HL-60/S4 treated with retinoic acid at 250 ng/mL for 4 days and 3 days (cell line): ENCODE data around the gene CCDC188.

Experiments
- in situ Hi-C: fragments of 300-500 bp; cut with MboI; formaldehyde crosslinking; loops from 2 replicates; pipeline ENCODE4 v1.7.0; 2022; ENCODE audit warnings: low sequenced_read_pairs

CCDC188 gene

DNA sequence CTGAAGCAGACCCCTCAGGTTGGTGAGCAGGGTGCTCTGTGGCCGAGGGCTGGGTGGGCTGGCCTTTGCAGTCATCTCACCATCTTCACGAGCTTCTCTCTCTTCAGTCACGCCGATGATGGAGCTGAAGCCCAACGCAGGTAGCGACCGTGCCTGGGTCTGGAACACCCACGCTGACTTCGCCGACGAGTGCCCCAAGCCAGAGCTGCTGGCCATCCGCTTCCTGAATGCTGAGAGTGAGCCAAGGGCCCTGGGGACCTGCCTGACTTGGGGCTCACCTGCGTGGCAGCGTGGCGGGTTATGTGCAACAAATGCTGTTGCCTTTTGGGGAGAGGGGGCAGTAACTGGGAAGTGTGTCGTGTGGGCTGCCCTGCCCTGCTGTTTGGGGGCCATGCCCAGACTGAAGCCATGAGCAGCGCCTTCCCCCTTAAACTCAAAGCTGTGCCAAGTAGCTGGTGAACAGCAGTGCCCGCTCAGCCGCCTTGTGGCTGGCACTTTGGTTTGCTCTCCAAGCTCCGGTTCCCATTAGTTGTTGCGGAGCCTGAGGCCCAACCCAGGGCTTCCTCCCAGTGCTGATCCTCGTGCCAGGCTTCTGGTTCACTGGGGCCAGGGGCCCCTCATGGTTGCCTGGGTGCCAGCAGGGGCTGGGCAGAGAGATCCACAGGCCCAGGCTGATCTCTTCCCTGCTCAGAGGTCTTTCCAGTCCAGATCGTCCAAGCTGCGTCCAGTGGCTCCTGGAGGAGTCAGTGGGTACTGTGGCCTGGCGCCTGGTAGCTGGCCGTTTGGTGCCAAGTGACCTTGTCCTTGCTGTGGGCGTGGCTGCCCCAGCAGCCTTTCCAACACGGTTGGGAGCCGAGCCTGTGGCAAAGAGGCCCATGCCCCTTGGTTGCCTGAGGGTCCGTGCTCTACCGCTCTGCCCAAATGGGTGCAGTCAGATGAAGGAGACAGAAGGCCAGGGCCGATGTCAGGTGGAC is 25.4 kb downstream of the CCDC188 start:
- in situ Hi-C loops, result no loop called here

DNA sequence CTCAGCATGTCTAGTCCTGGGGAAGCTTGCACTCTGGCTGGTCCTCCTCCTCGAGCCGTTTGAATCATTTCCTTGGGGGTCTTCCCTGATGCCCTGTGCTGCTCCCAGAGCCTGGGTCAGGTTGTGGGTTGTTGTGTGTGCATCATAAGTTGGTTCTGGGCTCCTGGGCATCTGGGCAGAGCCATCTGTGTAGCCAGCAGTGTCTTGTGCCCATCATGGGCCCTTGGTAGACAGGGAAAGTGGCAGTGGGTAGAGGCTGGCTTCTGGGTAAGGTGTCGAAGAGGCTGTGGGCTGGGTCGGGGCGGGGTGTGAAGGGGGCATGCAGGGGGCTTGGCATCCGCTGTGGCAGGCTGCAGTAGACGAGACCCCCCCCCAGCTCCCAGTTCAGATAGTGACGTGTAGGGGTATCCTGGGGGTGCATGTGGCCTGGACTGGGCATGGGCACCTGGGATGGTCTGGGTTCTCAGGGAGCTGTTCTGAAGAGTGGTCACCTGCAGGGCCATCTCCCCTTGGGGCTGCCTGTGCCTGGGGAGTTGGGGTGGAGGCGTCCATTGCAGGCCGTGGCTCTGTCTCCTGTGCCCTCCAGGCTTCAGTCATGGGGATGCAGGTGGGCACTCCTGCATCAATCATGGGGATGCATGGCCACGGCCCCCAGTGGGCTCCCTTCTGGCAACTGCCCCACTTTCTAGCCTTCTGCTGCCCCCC is 26.6 kb downstream of the CCDC188 start:
- in situ Hi-C loops, result no loop called here

DNA sequence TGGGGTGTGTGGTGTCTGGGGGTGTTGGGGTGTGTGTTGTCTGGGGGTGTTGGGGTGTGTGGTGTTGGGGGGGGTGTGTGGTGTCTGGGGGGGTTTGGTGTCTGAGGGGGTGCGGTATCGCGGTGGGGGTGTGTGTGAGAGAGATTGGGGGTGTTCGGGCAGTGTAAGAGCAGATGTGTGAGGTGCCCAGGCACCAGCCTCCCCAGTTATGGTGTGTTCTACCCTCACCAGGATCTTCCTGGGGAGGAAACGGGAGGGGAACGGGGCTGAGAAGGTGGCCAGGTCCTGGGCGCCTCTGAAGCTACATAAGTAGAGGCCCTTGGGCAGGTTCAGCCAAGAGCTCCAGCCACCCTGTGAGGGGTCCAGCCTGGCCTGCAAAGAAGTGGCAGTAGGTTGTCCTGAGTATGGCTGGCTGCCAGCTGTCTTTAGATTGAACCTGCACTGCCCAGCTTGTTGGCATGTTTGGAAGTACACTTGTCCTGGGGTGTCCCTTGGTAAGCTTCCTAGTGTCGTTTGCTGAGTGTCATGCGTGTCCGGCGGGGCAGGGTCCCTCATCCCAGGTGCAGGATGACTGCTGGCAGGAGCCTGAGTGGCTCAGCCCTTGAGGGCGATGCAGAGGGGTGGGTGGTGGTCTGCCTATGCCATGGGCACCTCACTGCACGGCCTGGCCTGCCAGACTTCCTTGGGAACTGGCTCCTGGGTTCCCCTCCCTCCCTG is 27.3 kb downstream of the CCDC188 start:
- in situ Hi-C loops, result no loop called here

DNA sequence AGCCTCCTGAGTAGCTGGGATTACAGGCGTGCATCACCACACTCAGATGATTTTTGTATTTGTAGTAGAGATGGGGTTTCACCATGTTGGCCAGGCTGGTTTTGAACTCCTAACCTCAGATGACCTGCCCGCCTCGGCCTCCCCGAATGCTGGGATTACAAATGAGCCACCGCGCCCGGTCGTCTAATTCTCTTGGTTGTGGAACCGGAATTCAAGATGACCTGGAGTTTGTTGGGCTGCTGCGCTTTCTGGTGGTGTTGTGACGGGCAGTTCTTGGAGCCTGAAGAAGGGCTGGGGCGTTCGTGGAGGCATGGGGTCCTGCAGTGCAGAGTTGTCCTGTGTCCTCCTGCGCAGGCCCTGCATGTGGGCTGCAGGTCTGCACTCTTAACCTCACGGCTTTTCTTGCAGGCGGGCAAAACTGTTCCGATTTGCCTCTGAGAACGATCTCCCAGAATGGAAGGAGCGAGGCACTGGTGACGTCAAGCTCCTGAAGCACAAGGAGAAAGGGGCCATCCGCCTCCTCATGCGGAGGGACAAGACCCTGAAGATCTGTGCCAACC is 28.9 kb downstream of the CCDC188 start:
- in situ Hi-C loops, result no loop called here

DNA sequence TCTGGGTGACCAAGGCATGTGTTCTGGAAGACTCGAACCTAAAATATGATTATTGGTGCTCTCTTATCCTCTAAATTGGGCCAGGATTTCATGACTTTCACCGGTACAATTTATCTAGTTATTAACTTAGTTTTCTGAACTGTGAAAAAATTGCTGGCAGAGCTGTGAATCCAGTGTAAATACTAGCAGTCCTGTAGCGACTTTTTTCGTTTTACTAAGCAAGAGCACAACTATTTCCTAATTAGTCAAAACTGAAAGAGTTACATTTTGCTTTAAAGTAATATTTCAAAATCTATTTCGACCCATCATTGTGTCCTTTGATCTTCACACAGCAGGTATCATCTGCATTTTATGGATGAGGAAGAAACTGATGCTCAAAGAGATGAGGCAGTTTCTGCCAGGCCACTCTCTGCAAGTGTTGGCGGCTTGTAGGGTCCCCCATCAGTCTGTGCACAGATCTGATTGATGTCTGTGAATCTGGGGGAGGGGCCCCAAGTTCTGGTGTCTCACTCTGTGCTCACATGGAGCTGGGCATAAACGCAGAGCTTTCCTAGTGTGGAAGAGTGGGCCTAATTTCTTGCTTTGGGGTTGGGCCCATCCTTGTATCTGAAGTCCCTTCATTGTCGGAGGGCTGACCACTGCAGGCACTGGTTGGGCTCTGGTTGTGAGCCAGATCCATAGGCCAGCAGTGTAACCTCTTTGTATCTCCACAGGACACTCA is 32.4 kb downstream of the CCDC188 start:
- in situ Hi-C loops, result no loop called here

DNA sequence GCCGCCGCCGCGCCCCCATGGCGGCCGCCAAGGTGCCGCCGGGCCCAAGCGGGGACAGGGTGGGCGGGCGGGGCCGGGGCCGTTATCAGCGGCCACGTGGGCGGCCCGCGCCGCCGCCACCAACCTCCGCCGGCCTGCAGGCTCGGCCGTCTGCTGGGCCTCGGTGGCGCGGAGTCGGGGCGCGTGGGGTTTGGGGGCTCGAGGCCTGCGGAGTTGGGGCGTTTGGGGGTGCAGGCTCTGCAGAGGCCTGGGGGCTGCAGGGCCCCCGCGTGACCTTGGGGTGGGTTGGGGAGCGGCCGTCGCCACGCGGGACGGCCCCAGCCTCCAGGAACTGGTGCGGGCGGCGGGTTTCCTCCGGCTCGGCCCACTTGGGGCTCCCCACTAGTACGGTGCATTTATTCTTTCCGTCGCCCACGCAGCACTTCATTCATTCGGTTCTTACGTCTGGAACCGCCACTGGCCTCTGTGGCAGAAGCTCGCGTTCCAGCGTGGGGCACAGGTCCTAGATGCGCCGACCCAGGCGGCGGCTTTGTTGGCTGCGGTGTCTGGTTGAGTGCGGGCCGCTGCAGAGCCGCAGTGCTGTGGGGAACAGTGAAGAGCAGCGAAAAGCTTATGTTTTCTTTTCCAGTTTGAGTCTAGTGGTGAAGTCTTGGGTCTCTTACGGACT is 33.1 kb downstream of the CCDC188 start:
- in situ Hi-C loops, result no loop called here

DNA sequence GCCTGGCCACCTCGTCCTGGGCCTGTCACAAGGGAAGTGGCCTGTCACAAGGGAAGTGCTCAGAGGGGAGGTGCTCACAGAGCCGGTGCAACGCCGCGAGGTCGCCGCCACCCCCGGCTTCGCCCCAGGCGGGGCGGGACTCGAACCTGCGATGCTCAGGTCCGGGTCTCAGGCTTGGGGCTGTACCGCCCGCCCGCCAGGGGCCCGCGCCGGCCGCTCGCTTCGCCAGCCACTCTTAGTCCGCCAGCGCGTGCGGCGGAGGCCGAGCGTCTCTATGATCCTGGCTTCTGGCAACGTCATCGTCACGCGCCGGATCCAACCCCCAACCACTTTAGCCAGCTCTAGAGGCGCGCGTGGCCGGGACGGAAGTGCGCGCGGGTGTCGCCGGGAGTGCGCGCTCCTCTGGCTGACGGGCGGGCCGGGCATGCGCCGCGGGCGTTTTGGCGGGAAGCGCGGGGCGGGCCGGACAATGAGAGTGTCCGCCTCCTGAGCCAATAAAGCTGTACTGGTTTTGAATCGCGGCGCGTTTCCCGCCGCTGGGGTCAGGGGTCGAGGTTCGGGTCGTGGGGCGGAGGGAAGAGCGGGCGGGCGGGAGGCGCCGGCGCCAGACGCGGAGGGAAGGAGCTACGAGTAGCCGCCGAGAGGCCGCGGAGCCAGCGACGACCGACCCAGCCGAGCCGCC is 33.8 kb downstream of the CCDC188 start, which contains the start of gene TRMT2A:
Gene TRMT2A (minus strand): TSS at position 276 of the 682 bp plus-strand sequence. CDS start 320 bp downstream, outside the sequence.
- in situ Hi-C loops, result no loop called here

DNA sequence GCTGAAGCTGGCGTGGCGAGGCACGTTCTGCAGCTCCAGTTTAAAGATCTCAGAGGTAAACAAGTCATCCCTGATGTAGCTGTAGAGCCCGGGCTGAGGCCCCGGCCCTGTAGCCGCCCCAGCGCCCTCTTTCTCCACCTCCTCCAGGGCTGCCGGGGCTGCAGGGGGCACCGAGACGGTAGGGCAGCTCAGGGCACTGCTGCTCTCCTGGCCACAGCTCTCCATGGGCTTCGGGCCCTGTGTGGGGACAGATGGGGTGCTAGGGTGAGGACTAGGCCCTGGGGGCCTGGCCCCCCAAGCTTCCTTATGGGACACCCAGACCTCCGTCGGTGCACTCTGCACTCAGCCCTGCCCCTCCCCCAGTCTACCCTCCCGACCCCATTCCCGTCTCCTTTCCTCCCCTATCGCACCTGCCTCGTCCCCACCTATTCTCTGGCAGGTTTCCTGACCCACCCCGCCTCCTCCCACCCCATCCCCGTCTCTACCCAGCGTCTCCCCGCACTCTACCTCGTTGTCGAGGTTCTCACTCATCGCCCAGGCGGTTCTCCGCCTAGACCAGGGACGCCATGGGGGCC is 34.4 kb downstream of the CCDC188 start:
- in situ Hi-C loops, result no loop called here

DNA sequence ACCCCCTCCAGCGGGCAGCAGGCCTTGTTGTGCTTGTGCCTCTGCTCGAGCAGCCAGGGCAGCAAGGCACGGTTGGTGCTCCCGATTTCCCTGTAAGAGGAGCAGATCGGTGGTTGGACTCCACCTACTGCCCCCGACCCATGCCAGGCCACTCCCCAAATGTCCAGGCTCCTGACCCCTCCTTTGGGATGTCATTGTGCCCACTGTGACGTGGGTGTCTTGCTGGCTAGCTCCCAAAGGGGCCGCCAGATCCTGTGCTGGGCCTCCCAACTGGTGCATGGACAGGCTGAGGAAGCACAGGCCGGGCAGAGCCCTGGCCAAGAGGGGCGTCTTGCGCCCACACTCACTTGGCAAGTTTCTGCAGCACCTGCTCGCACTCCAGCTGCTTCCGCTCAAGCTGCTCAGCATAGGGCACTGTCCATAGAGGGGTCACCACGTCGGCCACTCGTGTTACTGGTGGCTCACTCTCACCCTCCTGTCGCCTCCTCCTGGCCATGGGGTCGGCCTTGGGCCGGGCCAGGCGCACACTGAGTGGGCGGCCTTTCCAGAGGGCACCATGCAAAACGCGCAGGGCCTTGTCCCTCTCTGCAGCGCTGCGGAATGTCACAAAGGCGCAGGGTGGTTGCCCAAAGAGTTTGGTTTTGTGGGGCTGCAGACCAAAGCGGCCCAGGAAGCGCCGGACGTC is 35.0 kb downstream of the CCDC188 start, which contains the start of gene RANBP1:
Gene RANBP1 (plus strand): TSS at position 414 of the 685 bp plus-strand sequence. CDS start 81 bp downstream, at position 495.
- in situ Hi-C loops, result no loop called here

DNA sequence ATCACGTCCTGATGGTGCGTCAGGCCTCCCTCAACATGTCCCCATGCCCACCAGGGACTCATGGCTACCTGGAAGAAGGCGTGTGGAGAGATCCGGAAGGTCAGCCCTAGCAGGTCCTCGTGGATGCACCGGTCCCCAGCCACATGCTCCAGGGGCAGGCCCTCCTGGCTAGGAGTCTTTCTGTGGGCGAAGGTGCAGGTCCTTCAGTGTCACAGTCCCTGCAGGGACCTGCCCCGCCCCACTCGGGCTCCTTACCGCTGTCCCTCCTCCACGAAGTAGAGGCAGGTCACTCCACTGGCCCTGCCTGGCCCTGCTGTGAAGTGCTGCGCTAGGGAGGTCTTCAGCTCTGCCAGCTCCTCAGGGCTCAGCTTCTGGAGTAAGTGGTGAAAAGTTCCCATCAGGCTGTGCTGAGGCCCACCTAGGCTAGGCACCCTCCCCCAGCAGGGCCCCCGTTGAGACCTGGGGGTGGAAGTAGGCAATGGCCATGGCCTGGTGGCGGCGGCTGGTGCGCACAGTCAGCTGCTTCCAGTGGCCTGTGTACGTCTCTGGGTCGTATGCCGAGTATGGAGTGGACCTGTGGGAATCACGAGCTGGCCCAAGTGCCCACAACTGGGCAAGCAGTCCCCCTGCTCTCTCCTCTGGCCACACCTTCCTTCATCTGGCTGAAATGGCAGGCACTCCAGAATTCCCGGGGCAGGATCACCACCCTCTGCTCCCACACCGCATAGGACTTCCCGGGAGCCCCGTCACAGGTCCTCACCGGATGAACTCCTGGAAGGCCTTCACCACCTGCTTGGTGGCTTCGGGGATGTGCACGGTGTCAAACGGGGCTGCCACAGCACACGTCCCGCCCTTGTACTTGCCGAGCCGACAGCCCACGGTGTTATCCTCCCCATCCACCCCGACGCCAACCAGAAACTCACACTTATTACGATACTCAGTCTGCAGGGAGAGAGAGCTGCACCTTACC is 36.1 kb downstream of the CCDC188 start:
- in situ Hi-C loops, result no loop called here

DNA sequence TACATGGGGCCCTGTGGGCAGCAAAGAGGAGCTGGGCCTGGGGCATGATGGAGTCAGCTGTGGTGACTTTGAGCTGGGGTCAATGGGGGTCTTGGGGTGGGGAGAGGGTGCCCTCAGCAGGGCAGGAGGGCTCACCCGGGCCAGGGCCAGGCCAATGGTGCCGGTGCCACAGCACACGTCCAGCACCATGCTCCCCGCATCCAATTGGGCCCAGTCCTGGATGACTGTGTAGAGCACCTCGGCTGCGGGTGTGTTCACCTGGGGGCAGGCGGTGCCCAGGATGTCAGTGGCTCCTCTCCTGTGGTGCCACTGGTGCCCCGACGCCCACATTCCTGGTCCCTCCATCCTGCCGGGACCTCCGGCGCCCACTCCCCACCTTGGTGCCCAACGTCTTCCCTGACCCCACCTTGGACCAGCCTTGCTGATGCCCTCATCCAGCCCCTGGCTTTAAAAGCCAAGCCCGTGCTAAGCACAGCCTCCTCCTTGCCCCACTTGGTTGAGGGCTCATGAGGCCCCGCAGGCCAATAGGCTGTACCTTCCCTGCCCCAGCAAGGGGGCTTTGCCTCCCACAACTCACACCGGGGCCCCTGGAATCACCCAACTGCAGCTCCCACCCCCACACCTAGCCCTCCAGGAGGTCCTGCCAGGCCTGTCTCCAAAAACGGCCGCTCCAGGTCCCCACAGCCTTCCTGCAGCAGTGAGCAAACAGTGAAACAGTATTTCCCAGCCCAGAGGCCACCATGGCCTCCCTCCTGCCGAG is 37.1 kb downstream of the CCDC188 start:
- in situ Hi-C loops, result no loop called here

DNA sequence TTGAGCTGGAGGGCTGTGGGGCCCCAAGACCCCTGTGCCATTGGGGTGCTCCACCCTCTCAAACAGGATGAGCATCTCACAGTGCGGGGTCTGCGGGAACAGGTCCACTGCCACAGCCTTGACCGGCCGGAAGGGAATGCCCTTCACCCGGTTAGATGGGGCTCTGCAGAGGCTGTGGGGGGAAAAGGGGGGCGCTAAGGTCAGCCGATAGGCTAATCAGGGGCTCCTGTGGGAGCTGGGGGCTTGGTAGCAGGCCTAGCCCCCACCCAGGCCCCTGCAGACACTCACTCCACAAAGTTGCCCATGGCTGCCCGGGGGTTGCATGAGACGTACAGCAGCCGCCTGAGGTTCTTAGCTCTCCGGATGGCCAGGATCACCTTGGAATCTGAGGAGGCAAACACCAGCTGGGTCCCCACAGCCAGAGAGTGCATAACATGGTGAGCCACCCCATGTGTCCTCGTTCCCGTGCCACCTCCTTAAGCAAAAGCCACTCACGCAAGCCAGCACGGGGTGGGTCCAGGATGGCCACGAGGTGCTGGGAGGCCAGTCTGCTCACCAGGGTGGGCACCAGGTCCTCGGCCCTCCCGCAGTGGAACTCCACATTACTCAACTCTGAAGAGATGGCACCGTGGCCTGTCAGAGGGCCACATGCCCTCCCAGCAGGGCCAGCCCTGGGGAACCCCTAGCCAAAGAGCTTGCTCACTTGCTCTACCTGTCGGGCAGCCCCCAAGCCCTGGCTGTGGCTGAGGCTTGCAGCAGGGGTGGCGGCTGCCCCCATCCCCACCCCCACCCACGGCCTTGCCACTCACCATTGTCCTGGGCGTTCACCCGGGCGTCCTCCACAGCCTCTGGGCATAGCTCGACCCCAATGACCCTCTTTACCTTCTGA is 38.0 kb downstream of the CCDC188 start:
- in situ Hi-C loops, result no loop called here

DNA sequence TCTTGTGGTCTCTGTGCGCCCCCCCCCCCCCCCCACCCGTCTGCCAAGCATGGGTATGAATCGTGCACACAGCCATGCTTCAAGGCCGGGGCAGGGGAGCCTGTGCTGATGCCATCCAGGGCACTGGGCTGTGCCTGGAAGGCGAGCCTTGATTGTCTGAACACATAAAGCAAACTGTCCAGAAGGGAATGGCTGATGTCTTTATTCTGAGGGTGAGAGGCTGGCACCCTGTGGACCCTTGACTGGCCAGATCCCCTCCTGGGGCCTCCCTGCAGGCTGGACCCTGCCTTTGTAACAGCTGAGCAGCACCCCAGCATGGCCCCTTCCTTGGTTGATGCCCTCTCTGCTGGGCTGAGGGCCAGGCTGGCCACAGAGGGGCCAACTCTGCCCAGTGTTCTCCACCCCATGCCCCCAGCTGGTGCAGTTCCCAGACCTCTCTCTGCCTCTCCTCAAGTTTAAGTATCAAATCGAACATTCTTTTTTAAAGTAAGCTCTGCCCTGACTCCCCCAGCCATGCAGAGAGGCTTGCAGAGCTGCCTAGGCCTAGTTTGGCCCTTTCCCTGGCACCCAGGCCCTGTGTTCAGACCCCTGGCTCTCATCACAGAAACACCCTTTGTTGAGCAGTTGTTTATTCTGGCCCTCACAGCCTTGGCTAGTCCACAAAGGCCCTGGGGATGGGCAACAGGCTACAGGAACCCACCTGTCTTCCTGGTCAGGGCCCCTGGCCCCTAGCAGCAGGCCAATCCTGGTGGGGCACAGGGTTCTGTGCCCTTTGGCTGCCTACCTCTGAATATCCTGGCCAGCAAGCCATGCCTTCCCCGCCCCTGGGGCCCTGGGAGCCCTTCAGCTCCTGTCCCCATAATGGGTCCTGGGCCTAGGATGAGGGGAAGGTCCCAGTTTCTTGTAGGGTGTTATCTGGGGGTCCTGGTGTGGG is 38.9 kb downstream of the CCDC188 start:
- in situ Hi-C loops, result no loop called here

DNA sequence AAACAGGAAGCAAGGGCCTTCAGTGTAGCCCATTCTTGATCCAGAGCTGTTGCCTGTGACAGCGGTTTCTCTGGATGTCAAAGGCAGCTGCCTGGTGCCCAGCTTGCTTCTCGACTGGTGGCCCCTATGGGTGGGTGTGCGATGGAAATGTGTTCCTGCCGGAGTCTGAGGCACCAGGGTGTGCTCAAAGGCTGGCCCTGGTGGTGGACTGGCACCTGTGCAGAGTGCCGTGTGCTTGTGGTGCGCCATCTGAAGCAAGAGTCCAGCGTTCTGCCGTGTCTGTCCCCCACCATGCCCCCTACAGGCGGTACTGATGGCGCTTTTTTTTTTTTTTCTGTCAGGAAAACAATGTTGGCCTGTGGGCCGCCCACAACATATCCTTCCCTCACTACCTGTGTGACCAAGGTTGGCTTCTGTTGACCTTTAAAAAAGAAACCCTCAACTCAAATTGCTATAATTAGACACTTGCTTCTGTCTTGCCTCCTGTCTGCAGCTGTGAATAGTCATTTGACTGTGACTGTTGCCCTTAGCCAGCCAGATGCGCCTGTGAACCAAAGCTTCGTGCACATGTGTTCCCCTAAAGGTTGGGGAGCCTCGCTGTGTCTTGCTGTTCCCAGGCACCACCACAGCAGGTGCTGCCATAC is 39.7 kb downstream of the CCDC188 start:
- in situ Hi-C loops, result no loop called here
